Stomach (tissue), 19 donors: ENCODE measurements around the gene OR6C4. TPM values are rescaled to one million over a fixed set of nuclear protein-coding genes. Genes with fewer than 3 reads are reported as not detected.

Experiments used
- DNase-seq, 2 donors: peaks; one replicate each; pipeline versions ENCODE4 v3.0.0 to v3.0.0-alpha.2; 2013 to 2019
- H3K27ac ChIP-seq, 5 donors: fragments of 200-600 bp in 4 of 5; sonication (generic) in 4 of 5; one replicate each; pipeline ENCODE4 v1.5.1; 2013 to 2019; ENCODE audit warnings: mild to moderate bottlenecking in 1 of 5, moderate library complexity in 1 of 5
- H3K27me3 ChIP-seq, 3 donors: fragments of 200-600 bp; sonication (generic); one replicate each; pipeline ENCODE4 v1.5.1; 2017 to 2019; ENCODE audit warnings: mixed run types in 1 of 3
- H3K36me3 ChIP-seq, 4 donors: fragments of 200-600 bp; sonication (generic); 1 replicate in 3 of 4; 2 replicates in 1 of 4; pipeline ENCODE4 v1.5.1; 2016 to 2019
- H3K4me1 ChIP-seq, 4 donors: fragments of 200-600 bp; sonication (generic); one replicate each; pipeline ENCODE4 v1.5.1; 2016 to 2019
- H3K4me3 ChIP-seq, 4 donors: fragments of 200-600 bp; sonication (generic) in 3 of 4; one replicate each; pipeline ENCODE4 v1.5.1; 2016 to 2019; ENCODE audit warnings: mild to moderate bottlenecking in 1 of 4
- H3K9me3 ChIP-seq, 4 donors: fragments of 200-600 bp; sonication (generic); one replicate each; pipeline ENCODE4 v1.5.1; 2016 to 2019
- CTCF ChIP-seq, 7 experiments: fragments of 450-650 bp in 4 of 7; fragments of 200-600 bp in 3 of 7; sonication (generic) in 3 of 7; IDR thresholded peaks; one replicate each; pipeline ENCODE4 v1.5.1; 2016 to 2019; ENCODE audit warnings: antibody characterized with exemption in 7 of 7, control low read depth in 2 of 7, mild to moderate bottlenecking in 1 of 7
- EP300 ChIP-seq: sonication (generic); formaldehyde crosslinking; IDR thresholded peaks from one replicate; pipeline ENCODE4 v1.6.1; 2017; ENCODE audit warnings: antibody characterized with exemption
- POLR2A ChIP-seq, 4 donors: fragments of 450-650 bp; IDR thresholded peaks; one replicate each; pipeline ENCODE4 v1.6.1; 2016; ENCODE audit warnings: antibody characterized with exemption in 4 of 4, control low read depth in 2 of 4, mild to moderate bottlenecking in 1 of 4, moderate library complexity in 1 of 4
- POLR2AphosphoS5 ChIP-seq, 3 donors: sonication (generic); formaldehyde crosslinking; IDR thresholded peaks; one replicate each; pipeline ENCODE4 v1.6.1; 2016; ENCODE audit warnings: antibody characterized with exemption in 3 of 3
- WGBS, 5 donors: extraction: QIAGEN DNeasy Blood & Tissue Kit in 3 of 5; methylation state at CpG; one replicate each; pipeline versions ENCODE4 v1.1.5 to v1.1.7; 2013 to 2018; 5-methylcytosine and 5-hydroxymethylcytosine counted together
- intact Hi-C: fragments of 100-400 bp; cut with DNase I; formaldehyde crosslinking; loops from one replicate; pipeline ENCODE4 v1.15.1; 2023; ENCODE audit warnings: low total_unique reads
- long read RNA-seq, 10 donors: transcript quantifications; one replicate each; lab custom pipeline, GENCODE V29; 2026
- polyA plus RNA-seq, 3 donors: library from polyadenylated mRNA; stranded (reverse); fragments of 200-250 nt; gene quantifications; one replicate each; pipeline ENCODE4 v1.2.3, GENCODE V29; 2013
- total RNA-seq, 5 donors: library from RNA; depleted of rRNA; stranded (reverse); fragments of >200 nt; gene quantifications; one replicate each; pipeline versions ENCODE4 v1.1.0 to v1.2.3, GENCODE V29; 2014 to 2016
- donor health status: healthy with polysubstance abuse.
- donor health status: Bipolar disorder and iron deficiency.
- donor health status: healthy.

OR6C4 gene
- total RNA-seq, result not detected
- not detected for polyA plus RNA-seq
- long read RNA-seq, donor 1, result 0 reads
- long read RNA-seq, donor 2, result 0 reads
- long read RNA-seq, donor 3, result 0 reads
- long read RNA-seq, donor 4, result 0 reads
- long read RNA-seq, donor 5, result 0 reads
- long read RNA-seq, donor 6, result 0 reads
- long read RNA-seq, donor 7, result 0 reads
- long read RNA-seq, donor 8, result 0 reads
- long read RNA-seq, donor 9, result 0 reads
- long read RNA-seq, donor 10, result 0 reads

GRCh38 chr12:55549302-55549701, at the start of gene OR6C4:
Gene OR6C4 (plus strand): TSS chr12:55549602. CDS start chr12:55551227, 1,625 bp downstream.
- intact Hi-C loops, result no loop called here
- TF ChIP-seq POLR2AphosphoS5 (IDR thresholded peaks at IDR 0.05), result no peak
- no peak for TF ChIP-seq POLR2A (IDR thresholded peaks at IDR 0.05)
- TF ChIP-seq CTCF (IDR thresholded peaks at IDR 0.05), result no peak
- TF ChIP-seq EP300, result no peak
- Histone ChIP-seq H3K36me3 (no peaks in the 10 kb centered on the region), H3K4me1 (no peaks in the 10 kb centered on the region), H3K4me3 (no peak within 1 kb of the TSS), H3K9me3 (peaks cover 0 to 13% (median 0%) of the 10 kb centered on the region in 4 donors), H3K27ac (no peak within 1 kb of the TSS), H3K27me3 (no peaks in the 10 kb centered on the region)
- no peak for DNase-seq
- WGBS, 5 donors, result 36 to 46% (median 39%) methylated on average over 2 of the region's 2 CpGs

GRCh38 chr12:55499810-55500252, 49.6 kb upstream of the OR6C4 start:
- DNase-seq, result peak in 1 of 2 donors; percentile 70
- intact Hi-C loops, result no loop called here
- no peaks in the 10 kb centered on the region for H3K27me3 ChIP-seq
- TF ChIP-seq POLR2AphosphoS5 (IDR thresholded peaks at IDR 0.05), result no peak
- TF ChIP-seq CTCF (IDR thresholded peaks at IDR 0.05), result no peak
- no peak for TF ChIP-seq POLR2A (IDR thresholded peaks at IDR 0.05)
- TF ChIP-seq EP300, result no peak
- no peak overlapping the region for H3K27ac ChIP-seq
- 5 to 15% (median 12%) methylated on average over 2 of the region's 2 CpGs for WGBS, 5 donors
- H3K36me3 ChIP-seq, result no peaks in the 10 kb centered on the region
- H3K4me1 ChIP-seq, result peaks cover 0 to 11% (median 4%) of the 10 kb centered on the region in 4 donors
- no peaks in the 10 kb centered on the region for H3K9me3 ChIP-seq
- H3K4me3 ChIP-seq, result no peak overlapping the region

- Histone ChIP-seq H3K36me3 (no peaks in the 10 kb centered on the region), H3K9me3 (no peaks in the 10 kb centered on the region), H3K4me1 (peaks cover 0 to 11% (median 4%) of the 10 kb centered on the region in 4 donors), H3K4me3 (no peak overlapping the region), H3K27ac (no peak overlapping the region), H3K27me3 (no peaks in the 10 kb centered on the region)
- DNase-seq, result no peak
- intact Hi-C loops, result no loop called here
- WGBS, 5 donors, result 34 to 46% (median 38%) methylated on average over 2 of the region's 2 CpGs
- TF ChIP-seq EP300 (no peak), POLR2A (IDR thresholded peaks at IDR 0.05) (no peak), POLR2AphosphoS5 (IDR thresholded peaks at IDR 0.05) (no peak), CTCF (IDR thresholded peaks at IDR 0.05) (no peak)
Observed at GRCh38 chr12:55501601-55502000, 47.8 kb upstream of the OR6C4 start.

GRCh38 chr12:55515696-55516095, 33.7 kb upstream of the OR6C4 start:
- Histone ChIP-seq H3K36me3 (no peaks in the 10 kb centered on the region), H3K4me1 (no peaks in the 10 kb centered on the region), H3K4me3 (no peak overlapping the region), H3K9me3 (peaks cover 0 to 3% (median 0%) of the 10 kb centered on the region in 4 donors), H3K27me3 (no peaks in the 10 kb centered on the region), H3K27ac (no peak overlapping the region)
- no peak for DNase-seq
- intact Hi-C loops, result no loop called here
- 50 to 92% (median 67%) methylated on average over 1 of the region's 1 CpG for WGBS, 5 donors
- TF ChIP-seq POLR2A (IDR thresholded peaks at IDR 0.05) (no peak), POLR2AphosphoS5 (IDR thresholded peaks at IDR 0.05) (no peak), CTCF (IDR thresholded peaks at IDR 0.05) (no peak)
